PC-9 (cell line): ENCODE results near the gene RBM43.

Experiments
- EZH2 ChIP-seq: fragments of 200-600 bp; sonication (generic); IDR thresholded peaks from 2 replicates; pipeline ENCODE4 v1.8.0; 2017; ENCODE audit warnings: antibody characterized with exemption, low read depth
- TF ChIP-seq, protein P1 (sequence below): fragments of 200-600 bp; sonication (generic); conservative IDR thresholded peaks from 2 replicates; pipeline ENCODE4 v1.6.1; 2017; ENCODE audit warnings: mixed run types, antibody characterized with exemption, mild to moderate bottlenecking, moderate library complexity

DNA sequence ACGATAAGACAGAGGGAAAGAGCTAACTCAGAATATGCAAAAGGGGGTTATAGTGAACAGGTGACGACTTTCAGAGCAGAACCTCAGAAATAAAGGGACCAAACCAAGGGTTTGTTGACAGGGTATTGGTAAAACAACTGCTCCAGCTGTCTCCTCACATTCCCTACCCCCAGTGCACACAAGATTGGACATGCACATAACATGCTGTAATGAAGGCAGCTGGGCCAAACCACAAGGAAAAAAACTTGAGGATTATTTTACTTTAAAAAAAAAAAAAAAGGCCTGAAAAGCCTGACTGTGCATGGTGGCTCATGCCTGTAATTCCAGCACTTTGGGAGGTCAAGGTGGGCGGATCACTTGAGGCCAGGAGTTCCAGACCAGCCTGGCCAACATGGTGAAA lies 3.5 kb downstream of the RBM43 start:
- TF ChIP-seq, protein P1, sequence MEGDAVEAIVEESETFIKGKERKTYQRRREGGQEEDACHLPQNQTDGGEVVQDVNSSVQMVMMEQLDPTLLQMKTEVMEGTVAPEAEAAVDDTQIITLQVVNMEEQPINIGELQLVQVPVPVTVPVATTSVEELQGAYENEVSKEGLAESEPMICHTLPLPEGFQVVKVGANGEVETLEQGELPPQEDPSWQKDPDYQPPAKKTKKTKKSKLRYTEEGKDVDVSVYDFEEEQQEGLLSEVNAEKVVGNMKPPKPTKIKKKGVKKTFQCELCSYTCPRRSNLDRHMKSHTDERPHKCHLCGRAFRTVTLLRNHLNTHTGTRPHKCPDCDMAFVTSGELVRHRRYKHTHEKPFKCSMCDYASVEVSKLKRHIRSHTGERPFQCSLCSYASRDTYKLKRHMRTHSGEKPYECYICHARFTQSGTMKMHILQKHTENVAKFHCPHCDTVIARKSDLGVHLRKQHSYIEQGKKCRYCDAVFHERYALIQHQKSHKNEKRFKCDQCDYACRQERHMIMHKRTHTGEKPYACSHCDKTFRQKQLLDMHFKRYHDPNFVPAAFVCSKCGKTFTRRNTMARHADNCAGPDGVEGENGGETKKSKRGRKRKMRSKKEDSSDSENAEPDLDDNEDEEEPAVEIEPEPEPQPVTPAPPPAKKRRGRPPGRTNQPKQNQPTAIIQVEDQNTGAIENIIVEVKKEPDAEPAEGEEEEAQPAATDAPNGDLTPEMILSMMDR: no peak
- no peak for TF ChIP-seq EZH2
